ENCODE data around the gene FSD2. TPM values are rescaled to one million over a fixed set of nuclear protein-coding genes. Genes with fewer than 3 reads are reported as not detected.

Gene FSD2
- total and polyA plus RNA-seq, 9 of the 15 experiments (the other 6 are each of a cell fraction or from before 2014, with no cell fraction given) = 0.01 to 0.06 TPM; not detected in 7

GRCh38 chr15:82849556-82850512 lies 44.0 kb upstream of the FSD2 start (continued):
- TF ChIP-seq BRD9 (IDR thresholded peaks at IDR 0.05; ENCODE audit: low read depth, partially characterized antibody) = peak; percentile 77
- no peak for TF ChIP-seq ZNF785 (CRISPR knock-in tag; IDR thresholded peaks at IDR 0.05)
- TF ChIP-seq TCF3 (CRISPR knock-in tag; IDR thresholded peaks at IDR 0.05) = peak; percentile 98
- TF ChIP-seq HINFP (tag; conservative IDR thresholded peaks at IDR 0.05; ENCODE audit: low read depth) = no peak
- TF ChIP-seq RBM17 (IDR thresholded peaks at IDR 0.05; ENCODE audit: borderline replicate concordance, low read depth, low read length) = no peak
- TF ChIP-seq GMEB1 (CRISPR knock-in tag; IDR thresholded peaks at IDR 0.05) = no peak
- TF ChIP-seq NFIX (CRISPR knock-in tag; IDR thresholded peaks at IDR 0.05; ENCODE audit: low read depth) = no peak
- TF ChIP-seq CSDE1 (IDR thresholded peaks at IDR 0.05) = no peak
- no peak for TF ChIP-seq MXD1 (CRISPR knock-in tag; IDR thresholded peaks at IDR 0.05; ENCODE audit: borderline replicate concordance, poor library complexity, severe bottlenecking)
- TF ChIP-seq ZNF583 (CRISPR knock-in tag; IDR thresholded peaks at IDR 0.05) = no peak
- 0 out of 2 replicates have a peak, but pooled peaks have one; percentile 19 for TF ChIP-seq LARP7 (IDR thresholded peaks at IDR 0.05)
- TF ChIP-seq CTCFL (IDR thresholded peaks at IDR 0.05; ENCODE audit: borderline replicate concordance, insufficient read depth, low read depth, low read length, poor library complexity, severe bottlenecking) = peak; percentile 2
- no peak for TF ChIP-seq WHSC1 (IDR thresholded peaks at IDR 0.05; ENCODE audit: low read length)
- no peak for TF ChIP-seq KAT8 (IDR thresholded peaks at IDR 0.05; ENCODE audit: low read depth)
- peak; percentile 89 for TF ChIP-seq SMARCB1 (IDR thresholded peaks at IDR 0.05; ENCODE audit: insufficient read length, low read depth)
- no peak for TF ChIP-seq DIDO1 (tag; IDR thresholded peaks at IDR 0.05; ENCODE audit: low read depth)
- no peak for TF ChIP-seq BDP1 (IDR thresholded peaks at IDR 0.05; ENCODE audit: insufficient read depth, insufficient read length)
- TF ChIP-seq HDAC1 (IDR thresholded peaks at IDR 0.05) = peak in 1 of 2 experiments; percentile 74; a peak in 2 of 4 replicates
